GM21360 (cell line): ENCODE results near the gene HOMER2.
A peak's percentile ranks its signal among the peaks of the same experiment; 100 is the strongest.

Source experiments
- ATAC-seq: cut with Tn5 transposase; IDR thresholded peaks from one replicate; pipeline ENCODE4 v1.9.1; 2021; ENCODE audit warnings: mild to moderate bottlenecking, moderate library complexity; ENCODE audit not compliant: unreplicated experiment

HOMER2 gene

GRCh38 chr15:82807920-82808633, 144.4 kb downstream of the HOMER2 start:
- ATAC-seq = no peak

- peak; percentile 56 for ATAC-seq
Measured at GRCh38 chr15:82805994-82806406, 146.5 kb downstream of the HOMER2 start, which contains the start of gene FSD2. TSS of gene FSD2 (minus strand) at chr15:82806069. CDS start at chr15:82787390, 18,679 bp downstream.

- ATAC-seq = no peak
Measured at GRCh38 chr15:82804575-82804949, 148.0 kb downstream of the HOMER2 start.

GRCh38 chr15:82803793-82804574, 148.5 kb downstream of the HOMER2 start:
- no peak for ATAC-seq

- ATAC-seq = no peak
Measured at GRCh38 chr15:82802497-82802896, 150.0 kb downstream of the HOMER2 start.

- no peak for ATAC-seq
Measured at GRCh38 chr15:82799183-82799841, 153.2 kb downstream of the HOMER2 start.
